ENCODE results near the gene TMEM250. TPM values are rescaled to one million over a fixed set of nuclear protein-coding genes. Genes with fewer than 3 reads are reported as not detected.
A peak's percentile ranks its signal among the peaks of the same experiment; 100 is the strongest.

TMEM250 gene
- total and polyA plus RNA-seq, 9 of the 15 experiments (the other 6 are each of a cell fraction or from before 2014, with no cell fraction given), result 0.32 to 44.6 (median 12.2) TPM

- TF ChIP-seq ZNF609 (CRISPR knock-in tag; IDR thresholded peaks at IDR 0.05; ENCODE audit: borderline replicate concordance), result no peak
- TF ChIP-seq ZNF785 (CRISPR knock-in tag; IDR thresholded peaks at IDR 0.05), result no peak
- TF ChIP-seq XRCC4 (IDR thresholded peaks at IDR 0.05; ENCODE audit: extremely low read depth, insufficient read depth, insufficient read length), result no peak
- TF ChIP-seq ZNF583 (CRISPR knock-in tag; IDR thresholded peaks at IDR 0.05), result peak; percentile 16; the same call in 1 of the 2 replicates
- TF ChIP-seq NR2C2 (CRISPR knock-in tag; IDR thresholded peaks at IDR 0.05), result no peak
- TF ChIP-seq NR2C2 (tag; IDR thresholded peaks at IDR 0.05), result 0 out of 2 replicates have a peak, but pooled peaks have one; percentile 10
- TF ChIP-seq USF2 (CRISPR knock-in tag; IDR thresholded peaks at IDR 0.05), result peak; percentile 53; the same call in 1 of the 2 replicates
- TF ChIP-seq EWSR1 (IDR thresholded peaks at IDR 0.05; ENCODE audit: borderline replicate concordance, low read depth, partially characterized antibody), result no peak
- TF ChIP-seq SMARCA5 (IDR thresholded peaks at IDR 0.05), result no peak
- no peak for TF ChIP-seq ESRRB (CRISPR knock-in tag; IDR thresholded peaks at IDR 0.05; ENCODE audit: borderline replicate concordance)
- TF ChIP-seq TARDBP (IDR thresholded peaks at IDR 0.05), result no peak
- TF ChIP-seq CREB5 (CRISPR knock-in tag; IDR thresholded peaks at IDR 0.05), result no peak
- TF ChIP-seq SFPQ (IDR thresholded peaks at IDR 0.05; ENCODE audit: low read depth, low read length), result no peak
- TF ChIP-seq CTCFL (IDR thresholded peaks at IDR 0.05; ENCODE audit: borderline replicate concordance, insufficient read depth, low read depth, low read length, poor library complexity, severe bottlenecking), result peak; percentile 37
- TF ChIP-seq MAFF (IDR thresholded peaks at IDR 0.05; ENCODE audit: low read length), result peak; percentile 97
These were observed 8.3 kb downstream of the TMEM250 start (continued) for GRCh38 chr9:136110082-136111061.
